ENCODE results near the gene TSPEAR.
"Not testable (repeated sequence)": the region's sequence is repeated elsewhere in the genome, so short reads cannot be mapped to it uniquely, and the experiment has no call there.

The TSPEAR gene

GRCh38 chr21:44511938-44512275 lies 199.5 kb downstream of the TSPEAR start:
- DNase-seq, result no peak

- DNase-seq, result no peak
Measured at GRCh38 chr21:44511219-44511937, 200.0 kb downstream of the TSPEAR start.

- no peak for DNase-seq
Measured at GRCh38 chr21:44510508-44511218, 200.7 kb downstream of the TSPEAR start.

- DNase-seq, result no peak
Measured at GRCh38 chr21:44510109-44510507, 201.3 kb downstream of the TSPEAR start.

GRCh38 chr21:44509539-44509938 lies 201.8 kb downstream of the TSPEAR start:
- no peak for DNase-seq

- no peak for DNase-seq
Measured at GRCh38 chr21:44508711-44509445, 202.5 kb downstream of the TSPEAR start.

GRCh38 chr21:44508426-44508710 lies 203.0 kb downstream of the TSPEAR start:
- DNase-seq, result no peak

- no peak for DNase-seq
Measured at GRCh38 chr21:44507673-44508425, 203.5 kb downstream of the TSPEAR start.

- no peak for DNase-seq
Measured at GRCh38 chr21:44506279-44507255, 204.8 kb downstream of the TSPEAR start.

- no peak for DNase-seq
Measured at GRCh38 chr21:44505673-44506278, 205.6 kb downstream of the TSPEAR start.

GRCh38 chr21:44503901-44504399 lies 207.4 kb downstream of the TSPEAR start:
- no peak for DNase-seq

- not testable (repeated sequence) for DNase-seq
Measured at GRCh38 chr21:44503006-44503889, 208.1 kb downstream of the TSPEAR start.

- no peak for DNase-seq
Measured at GRCh38 chr21:44502171-44502958, 209.0 kb downstream of the TSPEAR start.

GRCh38 chr21:44500111-44500510 lies 211.3 kb downstream of the TSPEAR start:
- no peak for DNase-seq

- DNase-seq, result no peak
Measured at GRCh38 chr21:44499631-44500030, 211.7 kb downstream of the TSPEAR start.

- no peak for DNase-seq
Measured at GRCh38 chr21:44499211-44499560, 212.2 kb downstream of the TSPEAR start.

- no peak for DNase-seq
Measured at GRCh38 chr21:44498280-44499210, 212.8 kb downstream of the TSPEAR start.

GRCh38 chr21:44497703-44498126 lies 213.7 kb downstream of the TSPEAR start:
- no peak for DNase-seq
